ENCODE results near the gene HNRNPA0.

HNRNPA0 gene

DNA sequence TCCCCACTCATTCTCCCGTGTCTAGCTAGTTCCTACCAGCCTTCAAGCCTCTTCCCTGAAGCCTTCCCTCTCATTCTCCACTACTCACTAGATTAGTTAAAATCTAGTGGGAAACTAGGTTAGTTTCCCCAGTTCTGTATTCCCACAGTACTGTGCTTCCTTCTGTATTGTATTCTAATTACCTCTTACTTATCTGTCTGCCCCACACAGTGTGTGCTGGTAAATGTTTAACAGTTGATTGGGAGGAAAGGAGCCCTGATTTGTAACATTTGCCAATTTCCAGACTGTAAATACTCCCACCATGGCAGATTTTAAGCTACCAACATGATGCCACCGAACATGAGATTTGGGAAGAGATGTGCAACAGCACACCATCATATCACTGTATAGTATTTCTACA is 26.5 kb downstream of the HNRNPA0 start:
- no peak for DNase-seq (ENCODE audit: low read depth)

GRCh38 chr5:137724251-137724650 is 29.9 kb downstream of the HNRNPA0 start:
- DNase-seq (ENCODE audit: low read depth): no peak

DNA sequence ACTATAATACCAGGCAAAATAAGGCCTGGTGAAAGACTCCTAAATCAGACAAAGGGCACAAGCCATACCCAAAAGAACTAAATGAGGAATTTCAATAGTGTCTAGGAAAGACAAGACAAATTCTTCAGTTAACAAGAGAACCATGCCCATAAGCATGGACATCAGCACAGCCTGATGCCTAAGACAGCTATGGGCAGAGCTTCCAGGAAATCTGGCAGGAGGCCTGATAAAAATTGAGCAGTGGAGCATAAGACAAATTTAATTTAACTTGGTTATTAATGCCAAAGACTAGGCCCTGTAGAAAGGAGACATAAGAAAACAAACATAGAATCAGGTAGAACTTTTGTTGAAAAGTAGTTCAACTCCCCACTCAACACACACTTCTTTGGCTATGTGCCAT is 35.6 kb downstream of the HNRNPA0 start:
- DNase-seq (ENCODE audit: low read depth): no peak

GRCh38 chr5:137716337-137716736 is 37.8 kb downstream of the HNRNPA0 start:
- DNase-seq (ENCODE audit: low read depth): no peak

- DNase-seq (ENCODE audit: low read depth): no peak
Measured at GRCh38 chr5:137715456-137715855, 38.7 kb downstream of the HNRNPA0 start.

GRCh38 chr5:137714946-137715345 is 39.2 kb downstream of the HNRNPA0 start:
- DNase-seq (ENCODE audit: low read depth): no peak

GRCh38 chr5:137714494-137714893 is 39.7 kb downstream of the HNRNPA0 start:
- DNase-seq (ENCODE audit: low read depth): no peak

GRCh38 chr5:137712139-137712667 is 42.0 kb downstream of the HNRNPA0 start:
- no peak for DNase-seq (ENCODE audit: low read depth)

GRCh38 chr5:137710086-137710485 is 44.1 kb downstream of the HNRNPA0 start:
- no peak for DNase-seq (ENCODE audit: low read depth)

- no peak for DNase-seq (ENCODE audit: low read depth)
Measured at GRCh38 chr5:137708796-137709559, 45.2 kb downstream of the HNRNPA0 start.

GRCh38 chr5:137708062-137708461 is 46.1 kb downstream of the HNRNPA0 start:
- DNase-seq (ENCODE audit: low read depth): no peak

GRCh38 chr5:137706841-137707240 is 47.3 kb downstream of the HNRNPA0 start:
- DNase-seq (ENCODE audit: low read depth): no peak

DNA sequence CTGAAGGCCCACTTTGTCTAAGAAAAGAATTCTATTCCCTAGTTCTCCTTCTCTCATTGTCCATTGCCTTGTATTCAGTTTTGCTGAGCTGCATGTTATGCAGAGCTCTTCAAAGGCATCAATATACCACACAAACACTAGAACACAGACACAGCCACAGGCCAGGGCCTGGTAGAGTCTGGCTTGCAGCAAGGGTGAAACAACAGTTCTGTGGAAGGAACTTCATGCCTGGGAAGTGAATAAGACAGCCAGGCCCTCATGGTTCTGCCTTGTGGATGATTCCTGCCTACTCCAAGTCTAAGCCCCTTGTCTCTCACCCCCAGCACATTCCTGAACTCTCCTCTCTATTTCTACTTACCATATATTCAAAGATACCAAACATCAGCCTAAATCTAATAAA is 49.1 kb downstream of the HNRNPA0 start:
- no peak for DNase-seq (ENCODE audit: low read depth)

GRCh38 chr5:137703565-137703964 is 50.6 kb downstream of the HNRNPA0 start:
- no peak for DNase-seq (ENCODE audit: low read depth)

- DNase-seq (ENCODE audit: low read depth): no peak
Measured at GRCh38 chr5:137700282-137700680, 53.9 kb downstream of the HNRNPA0 start.

- no peak for DNase-seq (ENCODE audit: low read depth)
Measured at GRCh38 chr5:137699336-137700281, 54.6 kb downstream of the HNRNPA0 start.

- DNase-seq (ENCODE audit: low read depth): no peak
Measured at GRCh38 chr5:137696481-137696880, 57.7 kb downstream of the HNRNPA0 start.

DNA sequence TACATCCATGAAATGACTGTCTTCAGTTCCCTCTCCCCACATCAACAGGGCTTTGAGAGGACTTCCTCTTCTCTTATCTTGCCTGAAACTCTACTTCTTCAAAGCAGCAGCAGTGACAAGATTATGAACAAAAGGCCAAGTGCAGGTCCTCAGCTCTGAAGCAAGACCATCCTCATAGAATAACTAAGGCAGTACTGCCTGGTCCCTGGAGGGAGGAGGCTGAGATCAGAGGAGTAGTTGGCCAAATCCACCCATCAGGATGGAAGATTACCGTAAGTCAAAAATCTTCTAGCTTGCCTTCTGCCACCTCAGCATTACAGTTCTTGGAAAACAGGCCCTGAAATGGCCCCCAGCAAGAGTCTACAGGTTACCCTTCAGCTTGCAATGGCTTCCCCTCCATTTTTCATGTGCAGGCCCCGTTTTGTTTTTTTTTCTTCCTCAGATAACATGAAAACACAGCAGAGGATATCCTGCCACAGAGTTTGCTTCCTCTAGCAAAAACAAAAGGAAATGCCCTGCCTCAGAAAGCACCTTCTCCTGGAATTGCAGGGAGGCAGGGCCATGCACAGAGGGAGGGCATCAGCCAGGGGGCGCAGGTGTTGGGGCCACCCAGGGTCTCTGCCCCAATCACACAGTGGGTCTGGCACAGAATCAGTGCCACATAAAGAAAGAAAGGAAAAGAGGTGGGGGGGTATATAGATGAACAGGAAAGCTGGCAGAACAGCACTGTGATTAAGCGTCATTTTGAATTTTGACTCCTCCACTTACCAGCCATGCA is 58.3 kb downstream of the HNRNPA0 start:
- no peak for DNase-seq (ENCODE audit: low read depth)

Measured in stimulated activated CD8-positive, alpha-beta memory T cell treated with anti-CD3 and anti-CD28 coated beads, Interleukin-12 subunit alpha, Interleukin-12 subunit beta, amount 100 ng/mL, for 1 hour (primary cell).